Fibroblast of the aortic adventitia (primary cell): Measurements from ENCODE around the gene DPF3. TPM values are rescaled to one million over a fixed set of nuclear protein-coding genes. Genes with fewer than 3 reads are reported as not detected.
A peak's percentile ranks its signal among the peaks of the same experiment; 100 is the strongest.

Source experiments
- DNase-seq: peaks from one replicate; pipeline ENCODE4 v3.0.0-alpha.2; 2010; ENCODE audit warnings: low read depth
- H3K4me3 ChIP-seq: 2 replicates; pipeline ENCODE4 v1.5.1; 2011; ENCODE audit warnings: low read depth, mild to moderate bottlenecking, control low read depth, low read length, moderate library complexity
- CTCF ChIP-seq: IDR thresholded peaks from 2 replicates; pipeline ENCODE4 v1.5.1; 2011; ENCODE audit warnings: mild to moderate bottlenecking, low read length, control low read depth, inconsistent platforms; ENCODE audit not compliant: insufficient read depth
- total RNA-seq: library from RNA; depleted of rRNA; stranded (reverse); fragments of >200 nt; gene quantifications from 2 replicates; pipeline ENCODE4 v1.2.3, GENCODE V29; 2012; ENCODE audit warnings: low replicate concordance

The DPF3 gene
- total RNA-seq, 1 donor = 16.3 TPM

DNA sequence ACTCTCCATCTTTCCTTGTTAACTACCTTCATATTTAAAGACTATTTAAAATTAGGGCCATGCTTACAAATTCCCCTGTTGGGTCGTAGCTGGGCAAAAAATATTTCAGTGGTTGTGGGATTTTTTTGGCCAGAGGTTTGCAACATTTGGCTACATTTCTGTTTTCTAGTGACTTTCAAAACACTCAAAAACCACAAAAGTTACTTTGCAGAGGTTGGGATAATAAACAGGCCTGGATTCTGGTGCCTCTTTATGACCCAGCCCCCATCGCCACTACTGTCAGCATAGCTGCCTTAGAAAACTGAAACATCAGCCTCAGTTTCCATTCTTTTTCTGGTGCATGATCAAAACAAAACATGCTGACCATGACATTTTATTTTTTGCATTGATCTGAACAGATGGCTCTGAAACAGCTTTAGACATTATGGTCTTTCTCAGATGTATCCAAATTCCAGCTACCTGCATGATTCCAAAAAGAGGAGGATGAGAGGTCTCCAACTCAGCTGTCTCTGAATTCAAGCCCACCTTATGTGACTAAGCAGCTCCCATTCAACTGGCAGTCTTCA is 5.2 kb downstream of the DPF3 start:
- DNase-seq = peak; percentile 39
- no peak for TF ChIP-seq CTCF
- no peak overlapping the region for H3K4me3 ChIP-seq

DNA sequence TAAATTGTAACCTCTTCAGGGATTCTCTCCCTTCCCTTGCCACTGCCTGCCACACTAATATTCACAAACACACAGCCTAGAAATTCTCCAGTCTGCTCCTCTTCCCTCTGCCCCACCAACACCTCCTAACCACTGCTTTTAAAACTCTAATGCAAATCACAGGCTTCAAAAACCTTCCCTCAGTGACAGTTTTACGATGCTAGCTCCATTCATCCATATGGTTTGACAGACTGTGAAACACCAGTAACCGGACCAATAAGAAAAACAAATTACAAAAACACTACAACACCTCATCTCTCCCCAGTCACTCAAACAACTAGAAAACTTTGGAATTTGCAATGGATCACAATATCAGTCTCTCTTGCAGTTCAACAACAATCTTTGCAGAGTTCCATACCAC is 5.7 kb downstream of the DPF3 start:
- no peak for DNase-seq
- H3K4me3 ChIP-seq = no peak overlapping the region
- TF ChIP-seq CTCF = no peak

DNA sequence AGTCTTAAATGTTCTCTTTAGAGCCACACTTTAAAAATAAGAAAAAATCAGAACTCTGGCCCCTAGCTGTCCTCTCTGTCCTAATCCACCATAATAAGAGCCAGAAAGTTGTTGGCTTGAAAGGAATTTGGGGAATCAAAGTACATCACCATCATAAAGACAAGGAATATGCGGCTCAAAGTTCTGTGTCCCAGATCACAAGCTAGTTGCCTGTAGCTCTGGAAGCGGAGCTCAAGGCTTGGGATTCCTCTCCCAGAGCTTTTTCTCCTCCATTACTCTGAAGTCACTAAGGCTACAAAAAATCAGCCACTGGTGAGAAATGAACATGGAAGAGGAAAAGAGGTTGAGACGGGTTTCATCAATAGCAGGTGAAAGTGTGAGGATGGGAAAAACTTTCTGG is 6.4 kb downstream of the DPF3 start:
- no peak for TF ChIP-seq CTCF
- DNase-seq = no peak
- no peak overlapping the region for H3K4me3 ChIP-seq

GRCh38 chr14:72884386-72884785 is 9.5 kb downstream of the DPF3 start:
- TF ChIP-seq CTCF = no peak
- DNase-seq = no peak
- H3K4me3 ChIP-seq = no peak overlapping the region

DNA sequence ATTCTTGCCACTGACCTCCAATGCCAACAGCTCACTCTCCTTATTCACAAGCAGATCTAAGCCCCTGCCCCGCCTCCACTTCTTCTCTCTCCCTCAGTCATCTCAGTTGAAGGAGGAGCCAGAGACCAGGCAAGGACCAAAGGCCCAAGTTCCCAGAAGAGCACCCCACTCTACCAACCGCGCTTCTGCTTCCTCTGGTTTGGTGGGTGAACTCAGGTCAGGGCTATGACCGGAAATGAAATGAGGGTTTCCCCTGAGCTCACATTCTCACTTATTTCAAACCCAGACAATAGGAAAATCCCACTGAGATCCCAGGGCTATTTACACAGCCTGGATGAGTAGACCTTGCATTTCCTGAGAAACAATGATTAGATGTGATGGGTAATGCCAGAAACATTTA is 9.9 kb downstream of the DPF3 start:
- H3K4me3 ChIP-seq = no peak overlapping the region
- peak; percentile 41 for DNase-seq
- no peak for TF ChIP-seq CTCF

- TF ChIP-seq CTCF = no peak
- DNase-seq = no peak
- no peak overlapping the region for H3K4me3 ChIP-seq
These were observed 10.8 kb downstream of the DPF3 start for GRCh38 chr14:72883109-72883508.

DNA sequence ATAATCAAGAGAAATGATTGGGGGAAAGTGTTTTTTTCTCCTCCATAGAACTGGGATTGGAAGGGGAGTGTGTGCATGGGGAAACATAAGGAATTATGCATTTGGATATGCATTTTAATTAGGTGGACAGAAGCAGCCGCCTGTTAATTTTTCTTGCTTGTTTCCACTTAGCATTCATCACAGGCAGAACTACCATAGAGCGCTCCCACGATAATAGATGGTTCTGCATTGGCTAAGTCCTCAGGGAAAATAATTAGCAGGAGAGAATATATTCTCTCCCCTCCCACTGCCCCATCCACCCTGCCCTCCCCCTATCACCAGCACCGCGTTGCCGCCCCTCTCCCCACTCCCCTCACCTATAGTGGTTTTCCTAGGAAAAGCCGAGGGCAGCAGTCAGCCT is 11.4 kb downstream of the DPF3 start:
- no peak for DNase-seq
- no peak overlapping the region for H3K4me3 ChIP-seq
- TF ChIP-seq CTCF = no peak
